Endothelial cell of umbilical vein (primary cell): ENCODE results near the gene SLC7A6.

Experiments
- FOS ChIP-seq: IDR thresholded peaks from 2 replicates; pipeline ENCODE4 v1.6.1; 2011; ENCODE audit warnings: mild to moderate bottlenecking, low read length, moderate library complexity, borderline replicate concordance; ENCODE audit not compliant: insufficient read depth
- POLR2A ChIP-seq: IDR thresholded peaks from 2 replicates; pipeline ENCODE4 v1.6.1; 2012; ENCODE audit warnings: low read depth, mild to moderate bottlenecking, control low read depth, low read length
- POLR2AphosphoS5 ChIP-seq: IDR thresholded peaks from 2 replicates; pipeline ENCODE4 v1.6.1; 2012; ENCODE audit warnings: low read depth, mild to moderate bottlenecking, control low read depth, low read length, moderate library complexity; ENCODE audit not compliant: insufficient read depth
- TF ChIP-seq, protein P1 (sequence below), 2 donors: IDR thresholded peaks; 1 replicate in 1 of 2; 2 replicates in 1 of 2; pipeline ENCODE4 v1.5.1; 2011; ENCODE audit warnings: low read length in 2 of 2, mild to moderate bottlenecking in 2 of 2, moderate library complexity in 2 of 2, control low read depth in 1 of 2, inconsistent platforms in 1 of 2, low read depth in 1 of 2; ENCODE audit not compliant: insufficient read depth in 1 of 2; ENCODE audit errors: extremely low read depth in 1 of 2
- TF ChIP-seq, protein P2 (sequence below): IDR thresholded peaks from 2 replicates; pipeline ENCODE4 v1.6.1; 2011; ENCODE audit not compliant: insufficient read depth, insufficient read length

DNA sequence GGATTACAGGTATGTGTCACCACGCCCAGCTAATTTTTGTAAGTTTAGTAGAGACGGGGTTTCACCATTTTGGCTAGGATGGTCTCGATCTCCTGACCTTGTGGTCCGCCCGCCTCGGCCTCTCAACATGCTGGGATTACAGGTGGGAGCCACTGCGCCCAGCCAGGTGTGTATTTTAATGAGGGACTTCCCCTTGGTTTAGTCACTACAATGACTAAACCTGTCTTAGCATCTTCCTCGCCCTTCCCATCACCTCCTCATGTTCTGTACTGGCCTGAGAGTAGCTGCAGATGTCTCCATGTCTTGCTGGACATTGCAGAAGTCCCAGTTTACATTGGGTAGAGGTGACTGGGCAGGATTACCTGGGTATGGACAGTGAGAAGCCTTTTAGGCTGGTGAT, 9.6 kb downstream of the SLC7A6 start:
- TF ChIP-seq FOS (no peak), POLR2A (no peak), POLR2AphosphoS5 (no peak)
- TF ChIP-seq, protein P1, sequence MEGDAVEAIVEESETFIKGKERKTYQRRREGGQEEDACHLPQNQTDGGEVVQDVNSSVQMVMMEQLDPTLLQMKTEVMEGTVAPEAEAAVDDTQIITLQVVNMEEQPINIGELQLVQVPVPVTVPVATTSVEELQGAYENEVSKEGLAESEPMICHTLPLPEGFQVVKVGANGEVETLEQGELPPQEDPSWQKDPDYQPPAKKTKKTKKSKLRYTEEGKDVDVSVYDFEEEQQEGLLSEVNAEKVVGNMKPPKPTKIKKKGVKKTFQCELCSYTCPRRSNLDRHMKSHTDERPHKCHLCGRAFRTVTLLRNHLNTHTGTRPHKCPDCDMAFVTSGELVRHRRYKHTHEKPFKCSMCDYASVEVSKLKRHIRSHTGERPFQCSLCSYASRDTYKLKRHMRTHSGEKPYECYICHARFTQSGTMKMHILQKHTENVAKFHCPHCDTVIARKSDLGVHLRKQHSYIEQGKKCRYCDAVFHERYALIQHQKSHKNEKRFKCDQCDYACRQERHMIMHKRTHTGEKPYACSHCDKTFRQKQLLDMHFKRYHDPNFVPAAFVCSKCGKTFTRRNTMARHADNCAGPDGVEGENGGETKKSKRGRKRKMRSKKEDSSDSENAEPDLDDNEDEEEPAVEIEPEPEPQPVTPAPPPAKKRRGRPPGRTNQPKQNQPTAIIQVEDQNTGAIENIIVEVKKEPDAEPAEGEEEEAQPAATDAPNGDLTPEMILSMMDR (IDR thresholded peaks at IDR 0.05; ENCODE audit: extremely low read depth in 1 of 2, insufficient read depth in 1 of 2, low read depth in 1 of 2, low read length in 2 of 2): no peak
- TF ChIP-seq, protein P2, sequence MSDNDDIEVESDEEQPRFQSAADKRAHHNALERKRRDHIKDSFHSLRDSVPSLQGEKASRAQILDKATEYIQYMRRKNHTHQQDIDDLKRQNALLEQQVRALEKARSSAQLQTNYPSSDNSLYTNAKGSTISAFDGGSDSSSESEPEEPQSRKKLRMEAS: no peak
